AG08396 (cell line): ENCODE results near the gene CD27.

ENCODE experiments used
- DNase-seq: peaks from one replicate; pipeline ENCODE4 v3.0.0; 2012; ENCODE audit warnings: low spot score, mixed read lengths

CD27 gene

DNA sequence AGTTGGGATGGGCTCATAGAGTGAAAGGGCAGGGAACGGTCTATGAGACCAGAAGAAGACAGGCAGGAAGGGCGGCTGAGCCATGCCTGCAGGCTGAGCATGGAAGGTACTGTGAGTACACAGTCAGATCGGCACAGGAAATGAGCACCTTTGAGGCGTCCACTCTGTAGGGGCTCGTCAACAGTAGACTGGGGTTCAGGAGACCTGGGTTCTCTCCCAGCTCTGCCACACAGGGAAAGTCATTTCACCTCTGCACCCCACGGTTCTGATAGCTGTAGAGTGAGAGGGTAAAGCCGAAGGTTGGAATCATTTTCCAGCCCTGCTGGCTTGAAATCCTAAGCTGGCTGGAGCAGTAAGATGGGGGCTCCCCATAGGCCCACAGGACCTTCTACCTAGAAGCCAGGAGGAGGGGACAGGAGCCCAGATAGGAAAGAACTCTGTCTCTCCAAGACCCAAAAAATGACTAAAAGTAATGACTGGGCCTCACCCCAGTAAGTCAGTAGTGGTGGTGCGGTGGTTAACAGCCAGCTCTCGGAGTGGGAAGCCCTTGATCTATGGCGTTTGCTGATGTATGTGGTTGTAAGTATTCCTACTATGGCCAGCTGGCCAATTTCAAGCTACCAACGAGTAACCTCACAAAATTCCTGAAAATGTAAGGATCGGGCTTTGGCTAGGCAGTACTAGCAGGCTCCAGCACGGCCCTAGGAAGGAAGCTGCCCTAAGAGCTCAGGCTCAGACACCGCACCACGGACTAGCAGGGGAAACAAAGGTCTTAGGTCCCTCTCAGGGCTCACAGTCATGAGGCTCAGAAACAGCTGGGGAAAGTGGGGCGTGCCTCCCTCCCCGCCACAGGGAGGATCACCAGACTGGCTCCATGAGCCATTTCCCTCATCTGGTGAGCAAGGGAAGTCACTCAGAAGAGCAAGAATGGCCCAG is 10.3 kb upstream of the CD27 start:
- no peak for DNase-seq

DNA sequence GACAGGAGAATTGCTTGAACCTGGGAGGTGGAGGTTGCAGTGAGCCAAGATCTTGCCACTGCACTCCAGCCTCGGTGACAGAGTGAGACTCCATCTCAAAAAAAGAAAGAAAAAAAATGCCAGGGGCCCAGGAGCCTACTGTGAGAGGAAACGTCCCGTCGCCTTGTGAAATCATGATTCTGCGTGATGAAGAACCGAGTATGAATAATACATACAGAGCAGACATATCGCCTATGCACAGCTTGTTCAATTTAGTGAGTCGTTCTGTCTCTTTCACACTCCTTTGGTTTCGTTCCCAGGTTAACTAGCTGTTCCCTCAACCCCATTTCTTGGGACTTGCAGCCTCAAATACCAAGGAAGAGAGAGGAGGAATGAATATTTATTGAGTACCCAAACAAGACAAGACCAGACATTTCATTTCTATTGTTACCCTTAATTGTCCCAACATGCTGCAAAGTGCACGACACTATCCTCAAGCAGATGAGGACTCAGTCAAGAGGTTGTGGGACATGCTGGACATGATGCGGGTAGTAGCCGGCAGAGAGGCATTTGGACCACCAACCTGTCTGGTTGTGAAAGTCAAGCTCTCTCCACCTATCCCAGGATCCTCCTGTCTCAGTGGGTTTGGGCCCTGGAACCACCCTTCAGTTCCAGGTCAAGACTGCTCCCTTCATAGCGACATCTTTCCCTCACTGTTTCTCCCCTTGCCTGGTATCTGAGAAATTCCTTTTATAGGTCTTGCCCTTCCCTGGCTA is 8.6 kb upstream of the CD27 start:
- no peak for DNase-seq

DNA sequence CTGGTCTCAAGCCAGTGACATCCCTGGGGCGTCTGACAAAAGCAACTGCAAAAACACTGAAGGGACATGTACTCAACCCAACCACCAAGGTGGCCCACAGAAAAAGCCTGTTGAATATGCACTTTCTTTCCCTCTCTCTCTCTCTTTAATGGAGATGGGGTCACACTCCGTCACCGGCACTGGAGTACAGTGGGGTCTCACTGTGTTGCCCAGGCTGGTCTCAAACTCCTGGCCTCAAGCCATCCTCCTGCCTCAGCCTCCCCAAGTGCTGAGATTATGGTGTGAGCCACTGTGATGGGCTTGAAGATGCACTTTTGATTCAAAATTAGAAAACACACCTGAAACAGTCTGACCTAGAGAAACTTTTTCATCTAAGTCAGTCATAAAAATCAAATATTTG is 7.2 kb upstream of the CD27 start:
- no peak for DNase-seq

DNA sequence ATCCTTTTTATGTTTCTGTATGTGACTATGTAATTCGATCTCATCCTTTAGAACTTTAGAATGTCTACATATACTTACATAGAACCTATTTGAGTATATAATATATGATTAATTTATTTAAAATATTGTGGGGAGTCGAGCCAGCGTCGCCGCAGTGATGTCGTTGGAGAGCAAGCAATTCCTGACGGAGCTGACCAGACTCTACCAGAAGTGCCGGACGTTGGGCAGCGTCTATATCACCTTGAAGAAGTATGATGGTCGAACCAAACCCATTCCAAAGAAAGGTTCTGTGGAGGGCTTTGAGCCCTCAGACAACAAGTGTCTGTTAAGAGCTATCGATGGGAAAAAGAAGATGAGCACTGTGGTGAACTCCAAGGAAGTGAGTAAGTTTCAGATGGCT is 6.4 kb upstream of the CD27 start:
- DNase-seq = no peak

DNA sequence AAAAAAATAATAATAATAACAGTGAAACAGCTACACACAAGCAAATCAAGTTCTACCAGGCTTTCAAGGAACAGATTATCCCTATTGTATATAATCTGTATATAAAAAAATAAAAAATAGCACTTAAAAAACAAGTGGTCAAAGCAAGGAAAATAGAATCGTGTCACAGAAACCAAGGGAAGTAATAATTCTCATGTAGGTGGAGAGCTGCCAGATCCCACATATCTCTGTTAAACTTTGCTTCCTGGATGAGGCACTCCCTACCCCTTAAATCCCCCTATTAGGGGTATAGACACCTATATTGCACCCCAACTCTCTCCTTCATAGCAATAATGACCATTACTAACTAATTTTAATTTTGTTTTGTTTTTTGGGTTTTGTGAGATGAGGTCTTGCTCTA is 4.4 kb upstream of the CD27 start:
- DNase-seq = no peak

DNA sequence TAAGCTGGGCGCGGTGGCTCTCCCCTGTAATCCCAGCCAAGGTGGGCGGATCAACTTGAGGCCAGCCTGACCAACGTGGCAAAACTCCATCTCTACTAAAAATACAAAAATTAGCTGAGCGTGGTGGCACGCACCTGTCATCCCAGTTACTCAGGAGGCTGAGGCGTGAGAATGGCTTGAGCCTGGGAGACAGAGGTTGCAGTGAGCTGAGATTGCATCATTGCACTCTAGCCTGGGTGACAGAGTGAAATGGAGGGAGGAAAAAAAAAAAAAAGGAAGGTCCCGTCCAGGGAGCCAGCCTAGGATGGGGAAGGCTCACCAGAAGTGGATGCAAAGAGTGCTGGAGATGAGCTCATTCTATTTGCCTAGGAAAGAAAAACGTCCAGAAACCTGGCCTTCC is 1.9 kb upstream of the CD27 start:
- no peak for DNase-seq

DNA sequence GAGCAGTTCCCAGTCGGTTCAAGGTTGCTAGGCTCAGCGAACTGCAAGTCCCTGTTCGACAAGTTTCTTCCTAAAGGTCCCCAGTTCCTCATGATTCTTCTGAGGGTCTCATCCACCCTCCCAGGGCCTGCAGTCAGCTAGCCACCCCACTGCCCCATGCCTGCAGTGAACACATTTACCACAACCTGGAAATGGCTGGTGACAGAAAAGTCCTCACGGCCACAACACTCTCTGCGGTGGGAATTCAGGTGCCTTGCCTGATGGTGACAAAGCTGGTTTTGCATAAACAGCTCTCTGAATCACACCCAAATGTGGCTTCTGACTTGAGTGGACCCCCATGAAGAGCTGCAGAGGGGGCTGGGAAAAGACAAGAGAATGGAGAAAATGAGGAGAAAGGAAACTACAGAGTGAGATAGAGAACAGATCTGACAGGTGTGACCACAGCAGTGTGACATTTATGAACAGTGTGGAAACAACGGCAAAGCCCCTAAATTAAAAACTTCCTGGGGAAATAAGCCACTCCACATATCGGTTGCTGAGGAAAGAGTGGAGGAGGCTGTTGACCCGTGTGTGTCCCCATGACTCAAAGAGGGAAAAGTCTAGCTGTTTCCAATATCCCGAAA is 1.3 kb upstream of the CD27 start:
- no peak for DNase-seq

DNA sequence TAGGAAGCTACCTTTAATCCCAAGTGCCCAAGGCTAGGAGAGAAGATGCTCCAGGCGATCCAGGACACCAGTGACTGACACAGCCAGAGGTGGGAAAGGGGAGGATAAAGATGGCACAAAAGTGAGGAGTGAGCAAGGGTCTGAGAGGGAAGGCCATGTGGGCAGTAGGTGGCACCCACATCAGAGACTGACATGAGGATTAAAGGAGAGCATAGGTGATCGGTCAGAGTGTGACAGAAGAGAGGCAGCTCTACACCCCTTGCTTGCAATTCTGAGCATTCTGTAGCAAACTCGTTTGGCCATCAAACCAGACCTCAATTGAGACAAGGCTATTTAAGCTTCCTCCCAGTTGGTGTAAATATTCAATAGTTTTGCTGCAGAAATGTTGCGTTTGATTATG is 724 bp upstream of the CD27 start:
- no peak for DNase-seq

DNA sequence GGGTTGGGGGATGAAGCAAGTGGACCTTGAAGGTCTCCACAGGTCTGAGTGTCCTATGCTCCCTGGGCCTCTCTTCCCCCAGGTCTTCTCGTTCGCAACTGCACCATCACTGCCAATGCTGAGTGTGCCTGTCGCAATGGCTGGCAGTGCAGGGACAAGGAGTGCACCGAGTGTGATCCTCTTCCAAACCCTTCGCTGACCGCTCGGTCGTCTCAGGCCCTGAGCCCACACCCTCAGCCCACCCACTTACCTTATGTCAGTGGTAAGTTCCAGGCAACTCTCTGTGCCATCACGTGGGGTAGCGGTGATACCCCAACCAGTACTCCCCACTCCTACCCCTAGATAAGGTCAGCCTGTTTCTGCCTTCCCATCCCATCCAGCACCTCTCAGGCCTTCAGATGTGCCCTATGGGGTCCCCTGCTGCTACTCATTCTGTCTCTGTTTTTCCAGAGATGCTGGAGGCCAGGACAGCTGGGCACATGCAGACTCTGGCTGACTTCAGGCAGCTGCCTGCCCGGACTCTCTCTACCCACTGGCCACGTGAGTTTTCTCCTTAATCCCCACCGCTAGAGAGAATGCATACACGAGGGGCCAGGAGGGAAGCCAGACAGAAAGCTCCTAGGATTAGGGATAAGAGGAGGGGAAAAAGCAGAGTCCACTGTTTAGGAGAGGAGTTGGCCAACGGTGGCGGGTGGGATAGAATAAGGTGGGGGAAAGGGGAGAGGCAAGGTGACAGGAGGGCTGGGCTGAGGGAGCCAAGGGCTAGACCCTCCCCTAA is 5.5 kb downstream of the CD27 start:
- DNase-seq = no peak

DNA sequence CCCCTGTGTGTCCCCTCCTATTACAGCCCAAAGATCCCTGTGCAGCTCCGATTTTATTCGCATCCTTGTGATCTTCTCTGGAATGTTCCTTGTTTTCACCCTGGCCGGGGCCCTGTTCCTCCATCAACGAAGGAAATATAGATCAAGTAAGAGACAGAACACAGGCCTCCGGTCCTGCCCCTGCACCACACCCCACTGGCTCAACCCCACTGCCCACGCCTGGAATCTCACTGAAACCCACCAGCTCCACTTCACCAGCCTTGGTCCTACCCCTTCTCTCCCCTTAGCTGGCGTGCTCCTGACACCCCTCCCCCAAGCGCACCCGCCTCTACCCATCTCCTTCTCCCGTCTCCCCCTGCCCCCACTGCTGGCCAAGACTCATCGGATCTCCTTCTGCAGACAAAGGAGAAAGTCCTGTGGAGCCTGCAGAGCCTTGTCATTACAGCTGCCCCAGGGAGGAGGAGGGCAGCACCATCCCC is 6.2 kb downstream of the CD27 start:
- DNase-seq = peak; percentile 21

DNA sequence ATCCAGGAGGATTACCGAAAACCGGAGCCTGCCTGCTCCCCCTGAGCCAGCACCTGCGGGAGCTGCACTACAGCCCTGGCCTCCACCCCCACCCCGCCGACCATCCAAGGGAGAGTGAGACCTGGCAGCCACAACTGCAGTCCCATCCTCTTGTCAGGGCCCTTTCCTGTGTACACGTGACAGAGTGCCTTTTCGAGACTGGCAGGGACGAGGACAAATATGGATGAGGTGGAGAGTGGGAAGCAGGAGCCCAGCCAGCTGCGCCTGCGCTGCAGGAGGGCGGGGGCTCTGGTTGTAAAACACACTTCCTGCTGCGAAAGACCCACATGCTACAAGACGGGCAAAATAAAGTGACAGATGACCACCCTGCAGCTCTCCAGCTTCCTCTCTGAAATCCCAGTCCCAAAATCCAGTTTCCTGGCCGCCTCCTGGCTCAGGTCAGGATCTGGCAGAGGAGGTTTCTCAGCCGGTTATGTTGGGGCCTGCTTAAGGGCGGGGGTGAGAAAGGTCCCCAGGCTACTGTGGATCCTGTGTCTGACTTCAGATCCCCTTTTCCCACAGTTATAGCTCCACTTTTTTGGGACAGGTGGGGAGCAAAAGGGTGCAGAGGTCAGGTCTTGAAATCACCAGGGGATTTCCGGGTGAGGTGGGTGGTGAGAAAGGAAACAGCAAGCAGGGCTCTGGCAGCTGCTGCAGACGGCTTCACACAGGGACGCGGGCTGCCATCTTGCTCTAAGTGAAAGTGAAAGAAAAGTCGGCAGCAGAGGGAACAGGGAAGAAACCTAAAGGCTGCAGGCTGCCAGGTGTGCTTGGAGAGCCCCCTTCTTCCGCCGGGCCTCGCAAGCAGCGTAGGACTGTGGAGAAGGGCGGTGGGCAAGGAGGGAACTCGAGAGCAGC is 6.8 kb downstream of the CD27 start, which contains the start of gene TAPBPL:
Gene TAPBPL, plus strand, starts transcription at position 695 of the 897 bp plus-strand sequence. CDS start 207 bp downstream, outside the sequence.
- DNase-seq = peak; percentile 82

DNA sequence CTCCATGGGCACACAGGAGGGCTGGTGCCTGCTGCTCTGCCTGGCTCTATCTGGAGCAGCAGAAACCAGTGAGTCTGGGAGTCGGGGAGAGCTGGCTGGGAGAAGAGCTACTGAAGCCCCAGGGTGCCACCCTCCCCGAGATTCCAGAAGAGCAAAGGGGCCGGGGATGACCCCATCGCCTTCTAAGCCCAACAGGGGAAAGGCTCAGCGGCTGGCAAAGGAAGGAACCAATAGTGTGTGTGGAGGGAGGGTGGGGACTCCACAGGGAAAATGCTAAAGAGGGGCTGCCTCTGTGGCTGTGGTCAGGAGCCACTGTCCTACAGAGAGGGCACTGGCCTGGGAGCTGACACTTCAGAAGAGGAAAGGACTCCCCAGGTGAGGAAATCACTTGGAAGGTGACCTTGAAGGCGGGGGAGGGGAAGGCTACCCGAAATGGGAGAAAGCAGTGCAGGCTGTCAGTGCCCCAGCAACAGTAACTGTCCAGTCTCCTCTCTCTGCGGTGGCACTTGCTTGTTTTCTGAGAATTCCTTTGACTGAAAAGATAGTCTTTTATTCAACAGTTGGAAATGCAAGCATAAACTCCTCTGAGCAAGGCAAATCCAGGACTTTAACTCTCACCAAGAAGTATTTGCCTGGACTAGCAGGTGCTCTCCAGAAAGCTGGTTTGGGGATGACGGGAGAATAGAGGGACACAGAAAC is 7.6 kb downstream of the CD27 start:
- no peak for DNase-seq

DNA sequence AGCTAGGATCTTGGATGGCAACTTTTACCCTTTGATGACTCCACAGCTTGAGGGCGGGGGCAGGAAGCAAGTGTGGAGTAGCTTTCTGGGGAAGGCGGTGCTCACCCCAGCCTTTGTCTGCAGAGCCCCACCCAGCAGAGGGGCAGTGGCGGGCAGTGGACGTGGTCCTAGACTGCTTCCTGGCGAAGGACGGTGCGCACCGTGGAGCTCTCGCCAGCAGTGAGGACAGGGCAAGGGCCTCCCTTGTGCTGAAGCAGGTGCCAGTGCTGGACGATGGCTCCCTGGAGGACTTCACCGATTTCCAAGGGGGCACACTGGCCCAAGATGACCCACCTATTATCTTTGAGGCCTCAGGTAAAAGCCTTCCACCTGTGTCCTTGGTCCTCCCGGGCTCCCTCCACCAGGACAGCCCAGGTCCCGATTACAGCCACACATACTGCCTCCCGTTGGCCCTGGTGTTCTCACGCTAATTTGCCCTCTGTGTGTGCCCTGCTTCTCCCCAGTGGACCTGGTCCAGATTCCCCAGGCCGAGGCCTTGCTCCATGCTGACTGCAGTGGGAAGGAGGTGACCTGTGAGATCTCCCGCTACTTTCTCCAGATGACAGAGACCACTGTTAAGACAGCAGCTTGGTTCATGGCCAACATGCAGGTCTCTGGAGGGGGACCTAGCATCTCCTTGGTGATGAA is 8.3 kb downstream of the CD27 start:
- DNase-seq = no peak

DNA sequence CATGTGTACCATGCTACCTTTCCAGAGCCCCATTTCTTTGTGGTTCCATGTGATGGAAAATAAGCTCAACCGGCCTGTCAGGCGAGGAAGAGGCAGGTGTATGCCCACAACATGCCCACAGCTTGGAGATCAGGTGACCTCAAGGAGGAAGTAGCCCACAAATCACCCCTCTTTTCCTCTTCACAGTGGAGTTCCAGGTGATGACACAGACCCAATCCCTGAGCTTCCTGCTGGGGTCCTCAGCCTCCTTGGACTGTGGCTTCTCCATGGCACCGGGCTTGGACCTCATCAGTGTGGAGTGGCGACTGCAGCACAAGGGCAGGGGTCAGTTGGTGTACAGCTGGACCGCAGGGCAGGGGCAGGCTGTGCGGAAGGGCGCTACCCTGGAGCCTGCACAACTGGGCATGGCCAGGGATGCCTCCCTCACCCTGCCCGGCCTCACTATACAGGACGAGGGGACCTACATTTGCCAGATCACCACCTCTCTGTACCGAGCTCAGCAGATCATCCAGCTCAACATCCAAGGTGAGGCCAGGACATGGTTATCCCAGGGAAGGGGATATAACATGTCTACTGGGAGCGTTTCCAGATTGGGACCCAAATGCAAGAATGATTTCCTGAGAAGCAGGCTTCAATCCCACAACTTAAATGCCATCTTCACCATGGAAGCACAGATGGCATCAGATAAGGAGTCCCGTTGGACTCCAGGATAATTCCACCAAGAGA is 12.6 kb downstream of the CD27 start:
- no peak for DNase-seq

DNA sequence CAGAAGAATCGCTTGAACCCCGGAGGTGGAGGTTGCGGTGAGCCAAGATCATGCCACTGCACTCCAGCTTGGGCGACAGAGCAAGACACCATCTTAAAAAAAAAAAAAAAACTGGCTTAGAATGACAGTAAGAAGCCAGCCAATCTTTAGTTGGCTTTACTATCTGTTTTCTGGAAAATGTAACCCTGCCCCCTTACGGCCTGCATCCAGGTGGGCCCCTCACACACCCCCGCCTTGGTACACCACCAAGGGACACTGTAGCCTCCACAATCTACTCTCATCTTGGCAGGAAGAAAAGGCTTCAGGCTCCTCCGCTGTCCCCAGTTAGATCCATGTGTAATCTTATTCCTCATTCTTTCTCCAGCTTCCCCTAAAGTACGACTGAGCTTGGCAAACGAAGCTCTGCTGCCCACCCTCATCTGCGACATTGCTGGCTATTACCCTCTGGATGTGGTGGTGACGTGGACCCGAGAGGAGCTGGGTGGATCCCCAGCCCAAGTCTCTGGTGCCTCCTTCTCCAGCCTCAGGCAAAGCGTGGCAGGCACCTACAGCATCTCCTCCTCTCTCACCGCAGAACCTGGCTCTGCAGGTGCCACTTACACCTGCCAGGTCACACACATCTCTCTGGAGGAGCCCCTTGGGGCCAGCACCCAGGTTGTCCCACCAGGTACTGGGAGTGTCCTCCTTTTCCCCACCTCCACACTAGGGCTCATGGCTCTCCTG is 13.7 kb downstream of the CD27 start:
- no peak for DNase-seq

DNA sequence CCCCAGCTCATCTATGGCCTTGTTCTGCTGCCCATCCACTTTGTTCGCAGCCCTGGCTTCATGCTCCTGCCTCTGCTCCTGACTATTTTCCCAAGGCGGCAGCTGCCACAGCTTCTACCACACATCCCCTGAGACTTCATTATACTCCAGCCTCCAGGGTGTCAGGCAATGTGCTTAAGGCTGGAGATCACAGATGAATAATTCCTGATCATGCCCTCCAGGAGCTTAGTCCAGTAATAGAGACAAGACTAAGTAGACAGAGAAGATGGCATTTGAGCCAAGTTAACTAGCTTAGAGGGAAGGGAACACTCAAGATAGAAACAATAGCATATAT is 14.2 kb downstream of the CD27 start:
- no peak for DNase-seq

DNA sequence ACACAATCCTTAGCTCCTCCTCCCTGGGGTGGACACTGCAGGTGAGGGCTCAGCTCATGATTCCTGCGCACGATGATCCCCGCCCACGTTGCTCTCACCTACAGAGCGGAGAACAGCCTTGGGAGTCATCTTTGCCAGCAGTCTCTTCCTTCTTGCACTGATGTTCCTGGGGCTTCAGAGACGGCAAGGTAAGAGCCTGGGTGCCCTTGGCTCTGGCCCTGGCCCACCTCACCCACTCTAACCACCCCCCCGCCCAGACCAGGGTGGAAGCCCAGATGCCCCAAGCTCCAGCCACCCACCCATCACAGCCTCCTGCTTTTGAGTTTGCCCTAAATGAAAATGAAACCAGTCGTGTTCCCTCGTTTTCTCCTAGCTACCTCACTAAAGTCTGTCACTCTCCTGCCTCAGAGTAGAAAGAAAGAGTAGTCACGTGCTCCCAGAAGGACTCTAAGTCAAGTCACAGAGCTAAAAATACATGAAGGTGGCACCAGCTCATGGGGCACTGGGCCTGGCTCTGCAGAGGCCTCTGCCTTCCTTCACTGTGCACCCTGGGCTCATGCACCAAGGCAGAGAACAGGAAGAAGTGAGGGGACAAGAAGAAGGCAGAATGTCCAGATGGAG is 16.1 kb downstream of the CD27 start:
- DNase-seq = no peak
